H1 (cell line): Measurements from ENCODE around the gene SAE1. TPM values are rescaled to one million over a fixed set of nuclear protein-coding genes. Genes with fewer than 3 reads are reported as not detected.

ENCODE experiments used
- CTCF ChIA-PET: fragments of 300-600 bp; sonication (Branson Sonifier 250); formaldehyde crosslinking; loops from one replicate; lab custom pipeline; 2021; ENCODE audit not compliant: partially characterized antibody; lab: Charles Lee
- POLR2A ChIA-PET: fragments of 300-600 bp; sonication (Branson Sonifier 250); formaldehyde crosslinking; loops from one replicate; lab custom pipeline; 2021; ENCODE audit warnings: inconsistent platforms; ENCODE audit not compliant: partially characterized antibody; lab: Charles Lee
- DNase-seq, 2 experiments: peaks; one replicate each; pipeline versions ENCODE4 v3.0.0 to v3.0.0-alpha.2; 2010 to 2022; ENCODE audit warnings: low spot score in 2 of 2, low read depth in 1 of 2, mixed read lengths in 1 of 2
- FAIRE-seq: peaks from 2 replicates; lab custom pipeline; 2011; peaks lifted over from hg19 to GRCh38; lab: Jason Lieb, UNC
- H2AFZ ChIP-seq: 2 replicates; pipeline ENCODE4 v1.8.1; 2012; ENCODE audit warnings: low read length, inconsistent platforms
- H2AK5ac ChIP-seq: 2 replicates; pipeline ENCODE4 v1.6.1; 2013; ENCODE audit warnings: low read depth, low read length
- H2BK120ac ChIP-seq: replicated peaks from 2 replicates; pipeline ENCODE3; 2013; ENCODE audit warnings: low read depth, low read length, inconsistent platforms
- H2BK12ac ChIP-seq: 2 replicates; pipeline ENCODE4 v1.6.1; 2013; ENCODE audit warnings: low read depth, low read length
- H2BK15ac ChIP-seq: 2 replicates; pipeline ENCODE4 v1.6.1; 2013; ENCODE audit warnings: low read length
- H2BK20ac ChIP-seq: 2 replicates; pipeline ENCODE4 v1.6.1; 2013; ENCODE audit warnings: low read length
- H2BK5ac ChIP-seq: 2 replicates; pipeline ENCODE4 v1.6.1; 2013; ENCODE audit warnings: low read depth, low read length
- H3K14ac ChIP-seq: 2 replicates; pipeline ENCODE4 v1.6.1; 2013; ENCODE audit warnings: inconsistent platforms; ENCODE audit not compliant: insufficient read length
- H3K18ac ChIP-seq: 2 replicates; pipeline ENCODE4 v1.6.1; 2013; ENCODE audit warnings: low read length; ENCODE audit errors: extremely low read depth
- H3K23ac ChIP-seq: 2 replicates; pipeline ENCODE4 v1.6.1; 2013; ENCODE audit warnings: inconsistent platforms; ENCODE audit not compliant: insufficient read length
- H3K23me2 ChIP-seq: 2 replicates; pipeline ENCODE4 v1.6.1; 2013; ENCODE audit warnings: low read depth, low read length
- H3K27ac ChIP-seq: 2 replicates; pipeline ENCODE4 v1.6.1; 2011; ENCODE audit warnings: low read depth, low read length, inconsistent platforms
- H3K27me3 ChIP-seq, 4 experiments: replicated peaks in 1 of 4; 1 replicate in 1 of 4; 2 replicates in 3 of 4; pipeline versions ENCODE4 v1.6.1 to v1.8.1; 2011 to 2013; ENCODE audit warnings: low read length in 3 of 4, mild to moderate bottlenecking in 3 of 4, inconsistent platforms in 2 of 4, mixed read lengths in 2 of 4, moderate library complexity in 1 of 4; ENCODE audit not compliant: control insufficient read depth in 3 of 4, insufficient read depth in 3 of 4; ENCODE audit errors: extremely low read depth in 1 of 4
- H3K36me3 ChIP-seq, 4 experiments: 2 replicates each; pipeline versions ENCODE4 v1.6.1 to v1.8.1; 2011 to 2013; ENCODE audit warnings: mild to moderate bottlenecking in 4 of 4, low read length in 3 of 4, moderate library complexity in 2 of 4, control low read depth in 1 of 4, inconsistent platforms in 1 of 4; ENCODE audit not compliant: insufficient read depth in 4 of 4, control insufficient read depth in 2 of 4
- H3K4ac ChIP-seq: replicated peaks from 2 replicates; pipeline ENCODE3; 2013; ENCODE audit warnings: low read length, low read depth, mixed read lengths, inconsistent platforms; ENCODE audit not compliant: insufficient read length
- H3K4me1 ChIP-seq, 4 experiments: replicated peaks in 1 of 4; 1 replicate in 1 of 4; 2 replicates in 3 of 4; pipeline versions ENCODE4 v1.6.1 to v1.8.1; 2011 to 2013; ENCODE audit warnings: low read length in 3 of 4, inconsistent platforms in 2 of 4, mixed read lengths in 1 of 4; ENCODE audit not compliant: insufficient read depth in 4 of 4, control insufficient read depth in 3 of 4
- H3K4me2 ChIP-seq, 2 experiments: 2 replicates each; pipeline versions ENCODE4 v1.6.1 to v1.8.1; 2011 to 2013; ENCODE audit warnings: low read depth in 2 of 2, low read length in 2 of 2, control low read depth in 1 of 2, inconsistent platforms in 1 of 2, mild to moderate bottlenecking in 1 of 2; ENCODE audit not compliant: insufficient read depth in 1 of 2
- H3K4me3 ChIP-seq, 4 experiments: fragments of 200-600, 300-600 bp in 1 of 4; sonication (generic), shearing (Covaris generic), sonication (Bioruptor Twin) in 1 of 4; 2 replicates each; pipeline versions ENCODE4 v1.5.1 to v1.8.1; 2011 to 2016; ENCODE audit warnings: low read length in 4 of 4, low read depth in 3 of 4, control low read depth in 2 of 4, inconsistent platforms in 2 of 4, mild to moderate bottlenecking in 2 of 4, mixed read lengths in 1 of 4, moderate library complexity in 1 of 4; ENCODE audit not compliant: insufficient read depth in 2 of 4; ENCODE audit errors: extremely low read depth in 1 of 4
- H3K56ac ChIP-seq: replicated peaks from 2 replicates; pipeline ENCODE3; 2013; ENCODE audit warnings: low read depth, mild to moderate bottlenecking, mixed read lengths, low read length, inconsistent platforms; ENCODE audit not compliant: insufficient read length
- H3K79me1 ChIP-seq: 2 replicates; pipeline ENCODE4 v1.6.1; 2013; ENCODE audit warnings: low read depth, low read length, control low read depth
- H3K79me2 ChIP-seq, 2 experiments: 2 replicates each; pipeline versions ENCODE4 v1.6.1 to v1.8.1; 2012 to 2013; ENCODE audit warnings: low read length in 2 of 2, mild to moderate bottlenecking in 2 of 2, inconsistent platforms in 1 of 2; ENCODE audit not compliant: insufficient read depth in 2 of 2, control insufficient read depth in 1 of 2
- H3K9ac ChIP-seq, 4 experiments: replicated peaks in 1 of 4; 1 replicate in 1 of 4; 2 replicates in 3 of 4; pipeline versions ENCODE4 v1.6.1 to v1.8.1; 2011 to 2013; ENCODE audit warnings: low read depth in 3 of 4, low read length in 3 of 4, control low read depth in 2 of 4, mild to moderate bottlenecking in 2 of 4, moderate library complexity in 2 of 4, inconsistent platforms in 1 of 4; ENCODE audit errors: extremely low read depth in 1 of 4
- H3K9me3 ChIP-seq, 2 experiments: 2 replicates each; pipeline versions ENCODE4 v1.6.1 to v1.8.1; 2012 to 2013; ENCODE audit warnings: mild to moderate bottlenecking in 2 of 2, moderate library complexity in 2 of 2, control low read depth in 1 of 2, inconsistent platforms in 1 of 2, low read depth in 1 of 2, low read length in 1 of 2, mixed read lengths in 1 of 2; ENCODE audit not compliant: insufficient read depth in 2 of 2
- H4K20me1 ChIP-seq, 2 experiments: replicated peaks in 1 of 2; 2 replicates each; pipeline versions ENCODE3 to v1.8.1; 2011 to 2013; ENCODE audit warnings: inconsistent platforms in 2 of 2, low read length in 2 of 2, mild to moderate bottlenecking in 1 of 2; ENCODE audit not compliant: insufficient read depth in 2 of 2, control insufficient read depth in 1 of 2
- H4K5ac ChIP-seq: 2 replicates; pipeline ENCODE4 v1.6.1; 2013; ENCODE audit warnings: low read length, low read depth, mixed read lengths, inconsistent platforms; ENCODE audit not compliant: insufficient read length
- H4K8ac ChIP-seq: 2 replicates; pipeline ENCODE4 v1.8.0; 2013; ENCODE audit warnings: mild to moderate bottlenecking, moderate library complexity, low read length, inconsistent platforms; ENCODE audit not compliant: insufficient read depth; ENCODE audit errors: extremely low read depth
- H4K91ac ChIP-seq: replicated peaks from 2 replicates; pipeline ENCODE3; 2013; ENCODE audit warnings: low read length, mixed read lengths, inconsistent platforms; ENCODE audit not compliant: insufficient read length
- HDAC6 ChIP-seq: IDR thresholded peaks from one replicate; pipeline ENCODE4 v1.7.1; 2012; ENCODE audit warnings: low read depth, mild to moderate bottlenecking, inconsistent platforms, low read length, moderate library complexity
- KDM1A ChIP-seq: fragments of 200-600, 300-600 bp; sonication (generic); IDR thresholded peaks from 2 replicates; pipeline ENCODE4 v1.7.1; 2016; ENCODE audit warnings: mild to moderate bottlenecking, low read length, borderline replicate concordance
- NANOG ChIP-seq: IDR thresholded peaks from 2 replicates; pipeline ENCODE4 v1.6.1; 2011; ENCODE audit warnings: low read length, low read depth, mild to moderate bottlenecking, inconsistent platforms; ENCODE audit not compliant: insufficient read depth, poor library complexity, severe bottlenecking
- NRF1 ChIP-seq: IDR thresholded peaks from 2 replicates; pipeline ENCODE4 v1.6.1; 2011; ENCODE audit warnings: mild to moderate bottlenecking, low read depth, low read length, improper control_type of control experiment
- POLR2AphosphoS5 ChIP-seq: IDR thresholded peaks from 2 replicates; pipeline ENCODE4 v1.6.1; 2011; ENCODE audit warnings: low read depth, low read length
- SP1 ChIP-seq: IDR thresholded peaks from 2 replicates; pipeline ENCODE4 v1.6.1; 2011; ENCODE audit warnings: low read depth, low read length
- WGBS, 2 experiments: shearing (Covaris generic) in 1 of 2; methylation state at CpG; one replicate each; pipeline versions ENCODE4 v1.1.6 to v1.1.7; 2013 to 2015; ENCODE audit warnings: low lambda C conversion rate in 2 of 2, mixed read lengths in 2 of 2, inconsistent platforms in 1 of 2, low coverage in 1 of 2, missing lambda C conversion rate in 1 of 2; ENCODE audit not compliant: insufficient replicate concordance in 2 of 2, insufficient coverage in 1 of 2, insufficient read length in 1 of 2; ENCODE audit errors: extremely low coverage in 1 of 2, missing lambda C conversion rate in 1 of 2; 5-methylcytosine and 5-hydroxymethylcytosine counted together
- polyA plus RNA-seq, 7 experiments: library from polyadenylated mRNA; depleted of rRNA in 3 of 7; stranded (reverse) in 5 of 7; unstranded in 2 of 7; fragments of >200 nt in 5 of 7; fragments of 200-250 nt in 2 of 7; gene quantifications; 1 replicate in 5 of 7; 2 replicates in 1 of 7; 4 replicates in 1 of 7; pipeline versions ENCODE4 v1.2.1 to v1.2.3, GENCODE V29; 2011 to 2013; ENCODE audit warnings: missing spikeins in 2 of 7, mixed read lengths in 2 of 7
- total RNA-seq: library from RNA; stranded (reverse); fragmentation: NEBNext Ultra II Directional; extraction: Animal tissue kit (Norgen Biotek cat#: 25700); gene quantifications from 2 replicates; pipeline ENCODE4 v1.2.1, GENCODE V29; 2021
- TF ChIP-seq, protein P1 (sequence below), 3 experiments: IDR thresholded peaks; 1 replicate in 2 of 3; 2 replicates in 1 of 3; pipeline versions ENCODE4 v1.5.1 to v1.6.1; 2011; ENCODE audit warnings: low read length in 3 of 3, mild to moderate bottlenecking in 3 of 3, inconsistent platforms in 2 of 3, low read depth in 1 of 3, moderate library complexity in 1 of 3; ENCODE audit not compliant: insufficient read depth in 1 of 3; ENCODE audit errors: control extremely low read depth in 1 of 3

SAE1 gene
- total and polyA plus RNA-seq, 2 of the 8 experiments (the other 6 are each of a cell fraction or from before 2014, with no cell fraction given), result 213 to 268 TPM

DNA sequence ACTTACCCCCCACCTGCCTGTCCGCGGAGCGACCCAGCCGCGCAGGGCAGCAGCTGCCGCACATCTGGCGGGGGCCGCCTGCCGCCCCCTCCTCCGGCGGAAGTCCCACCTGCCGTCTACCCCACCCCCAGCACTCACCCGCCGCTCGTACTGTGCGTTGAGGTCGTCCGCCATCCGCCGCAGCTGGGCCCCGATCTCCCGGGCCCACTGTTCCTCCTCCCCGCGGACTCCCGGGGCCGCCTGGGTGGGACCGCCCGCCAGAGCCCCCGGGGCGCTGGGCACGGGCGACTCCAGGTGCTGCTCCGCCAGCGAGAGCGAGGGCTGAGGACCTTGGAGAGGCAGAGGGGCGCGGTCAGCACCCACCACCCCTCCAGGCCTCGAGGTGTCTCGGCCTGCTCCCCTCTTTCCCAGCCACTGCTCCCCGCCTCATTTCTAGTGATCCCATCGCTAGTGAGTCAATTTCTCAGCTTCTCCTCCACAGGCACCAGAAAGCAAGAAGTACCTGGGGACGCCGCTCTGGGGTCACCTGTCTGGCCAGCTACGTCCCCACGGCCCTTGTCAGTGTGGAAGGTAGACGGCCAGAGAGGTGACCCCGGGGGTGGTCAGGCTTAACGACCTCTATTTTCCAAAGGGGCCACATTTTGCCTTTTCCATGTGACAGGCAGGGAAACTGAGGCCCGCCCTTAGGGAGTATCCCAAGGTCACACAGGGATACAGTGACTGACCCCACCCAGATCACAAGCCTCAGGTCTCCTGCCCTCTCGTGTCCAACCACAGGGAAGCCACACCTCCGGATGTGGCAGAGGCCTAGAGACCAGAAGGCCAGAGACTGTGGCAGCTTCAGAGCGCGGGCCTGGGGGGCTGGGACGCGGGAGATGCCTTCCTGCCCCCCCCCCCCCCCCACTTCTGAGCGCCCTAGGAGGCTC lies 96.1 kb downstream of the SAE1 start:
- ChIA-PET POLR2A (interaction anchor here (0.6 to 8.2 kb wide), 35 partner anchors 9 to 365 kb away, joined by 3 to 195 read pairs (median 5); partner anchors contain the start of genes CCDC9, DHX34, INAFM1 and ZC3H4), CTCF (interaction anchor here (0.7 to 11.9 kb wide), 5 partner anchors 13 to 128 kb away, joined by 3 to 152 read pairs (median 3); no protein-coding TSS in a partner anchor)
- Histone ChIP-seq H3K18ac (peak overlapping the region; percentile 98), H2AFZ (no peak overlapping the region), H2BK120ac (peak overlapping the region; percentile 98), H3K23me2 (peaks cover 33% of the 10 kb centered on the region), H3K56ac (peak overlapping the region; percentile 96), H4K91ac (peak overlapping the region; percentile 99), H3K27me3 (no peaks in the 10 kb centered on the region; a peak in 1 of 7 replicates), H3K9me3 (no peaks in the 10 kb centered on the region), H2BK15ac (peak overlapping the region; percentile 72; the same call in 1 of the 2 replicates), H3K79me1 (peaks cover 16% of the 10 kb centered on the region), H3K4ac (peak overlapping the region; percentile 99), H3K4me1 (peaks cover 10 to 37% (median 21%) of the 10 kb centered on the region in 4 experiments), H2AK5ac (no peak overlapping the region), H3K36me3 (peaks cover 0 to 7% (median 1%) of the 10 kb centered on the region in 4 experiments; a peak in 4 of 8 replicates), H4K5ac (peak overlapping the region; percentile 82), H3K9ac (peak overlapping the region; percentile 55 to 82 (median 59)), H2BK12ac (peak overlapping the region; percentile 71), H3K23ac (no peak overlapping the region), H4K20me1 (peaks cover 14 to 22% of the 10 kb centered on the region in 2 experiments), H3K4me2 (peak overlapping the region; percentile 81 to 94), H2BK20ac (0 out of 2 replicates have a peak overlapping the region, but pooled peaks have one; percentile 3), H3K14ac (no peak overlapping the region), H4K8ac (peak overlapping the region; percentile 86; the same call in 1 of the 2 replicates), H3K4me3 (peak overlapping the region; percentile 36 to 99 (median 72)), H3K79me2 (peaks cover 5 to 40% of the 10 kb centered on the region in 2 experiments; a peak in 2 of 4 replicates), H2BK5ac (peak overlapping the region; percentile 96), H3K27ac (peak overlapping the region; percentile 82)
- DNase-seq (peak in 1 of 2 experiments; percentile 69), FAIRE-seq (no peak)
- WGBS, 2 experiments, result 4% methylated on average over 45 of the region's 56 CpGs; no CpG with 5 or more reads in 1 of the 2 experiments
- TF ChIP-seq KDM1A (no peak), HDAC6 (no peak), SP1 (no peak), NRF1 (no peak), POLR2AphosphoS5 (no peak; the same call in 1 of the 2 replicates), NANOG (no peak)
- TF ChIP-seq, protein P1, sequence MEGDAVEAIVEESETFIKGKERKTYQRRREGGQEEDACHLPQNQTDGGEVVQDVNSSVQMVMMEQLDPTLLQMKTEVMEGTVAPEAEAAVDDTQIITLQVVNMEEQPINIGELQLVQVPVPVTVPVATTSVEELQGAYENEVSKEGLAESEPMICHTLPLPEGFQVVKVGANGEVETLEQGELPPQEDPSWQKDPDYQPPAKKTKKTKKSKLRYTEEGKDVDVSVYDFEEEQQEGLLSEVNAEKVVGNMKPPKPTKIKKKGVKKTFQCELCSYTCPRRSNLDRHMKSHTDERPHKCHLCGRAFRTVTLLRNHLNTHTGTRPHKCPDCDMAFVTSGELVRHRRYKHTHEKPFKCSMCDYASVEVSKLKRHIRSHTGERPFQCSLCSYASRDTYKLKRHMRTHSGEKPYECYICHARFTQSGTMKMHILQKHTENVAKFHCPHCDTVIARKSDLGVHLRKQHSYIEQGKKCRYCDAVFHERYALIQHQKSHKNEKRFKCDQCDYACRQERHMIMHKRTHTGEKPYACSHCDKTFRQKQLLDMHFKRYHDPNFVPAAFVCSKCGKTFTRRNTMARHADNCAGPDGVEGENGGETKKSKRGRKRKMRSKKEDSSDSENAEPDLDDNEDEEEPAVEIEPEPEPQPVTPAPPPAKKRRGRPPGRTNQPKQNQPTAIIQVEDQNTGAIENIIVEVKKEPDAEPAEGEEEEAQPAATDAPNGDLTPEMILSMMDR (IDR thresholded peaks at IDR 0.05; ENCODE audit: control extremely low read depth in 1 of 3, insufficient read depth in 1 of 3, low read depth in 1 of 3, low read length in 3 of 3), result no peak
